Calu3 (cell line): ENCODE results near the gene BCL7A. TPM values are rescaled to one million over a fixed set of nuclear protein-coding genes. Genes with fewer than 3 reads are reported as not detected.

ENCODE experiments used
- BruUV-seq: library from RNA; stranded (reverse); fragments of 400-500 nt; replicated peaks from 2 replicates; lab custom pipeline; 2021; lab: Mats Ljungman, UMichigan
- CTCF ChIA-PET: fragments of 300-600 bp; sonication (Branson Sonifier 250); formaldehyde crosslinking; loops from one replicate; lab custom pipeline; 2022; ENCODE audit warnings: antibody characterized with exemption; lab: Charles Lee
- DNase-seq: peaks from one replicate; pipeline ENCODE4 v3.0.0; 2022
- H3K27ac Mint-ChIP-seq: one replicate; pipeline ENCODE4 v1.8.0; 2022; ENCODE audit warnings: mixed read lengths; ENCODE audit not compliant: unreplicated experiment
- H3K27me3 Mint-ChIP-seq: one replicate; pipeline ENCODE4 v1.8.0; 2022; ENCODE audit warnings: mixed read lengths; ENCODE audit not compliant: unreplicated experiment
- H3K36me3 Mint-ChIP-seq: one replicate; pipeline ENCODE4 v1.8.0; 2022; ENCODE audit warnings: mild to moderate bottlenecking, moderate library complexity, mixed read lengths; ENCODE audit not compliant: insufficient read depth, unreplicated experiment
- H3K4me1 Mint-ChIP-seq: one replicate; pipeline ENCODE4 v1.8.0; 2022; ENCODE audit warnings: mild to moderate bottlenecking, low read depth, mixed read lengths; ENCODE audit not compliant: unreplicated experiment
- H3K4me3 Mint-ChIP-seq: one replicate; pipeline ENCODE4 v1.8.0; 2022; ENCODE audit warnings: mild to moderate bottlenecking, low read depth, moderate library complexity, mixed read lengths; ENCODE audit not compliant: unreplicated experiment
- H3K9me3 Mint-ChIP-seq: one replicate; pipeline ENCODE4 v1.8.0; 2022; ENCODE audit warnings: low read depth, mixed read lengths; ENCODE audit not compliant: unreplicated experiment
- intact Hi-C: fragments of 100-400 bp; cut with micrococcal nuclease; formaldehyde crosslinking; loops from one replicate; pipeline ENCODE4 v1.10.0; 2022; ENCODE audit not compliant: unreplicated experiment
- total RNA-seq: library from RNA; stranded (reverse); gene quantifications from 2 replicates; pipeline ENCODE4 v1.2.3, GENCODE V29; 2022
- TF ChIP-seq, protein P1 (sequence below): fragments of 200-600 bp; IDR thresholded peaks from one replicate; pipeline ENCODE4 v1.8.0; 2022; ENCODE audit warnings: antibody characterized with exemption; ENCODE audit not compliant: unreplicated experiment

The BCL7A gene
- total RNA-seq, 1 experiment from 2014 or later, result 21.0 TPM

DNA sequence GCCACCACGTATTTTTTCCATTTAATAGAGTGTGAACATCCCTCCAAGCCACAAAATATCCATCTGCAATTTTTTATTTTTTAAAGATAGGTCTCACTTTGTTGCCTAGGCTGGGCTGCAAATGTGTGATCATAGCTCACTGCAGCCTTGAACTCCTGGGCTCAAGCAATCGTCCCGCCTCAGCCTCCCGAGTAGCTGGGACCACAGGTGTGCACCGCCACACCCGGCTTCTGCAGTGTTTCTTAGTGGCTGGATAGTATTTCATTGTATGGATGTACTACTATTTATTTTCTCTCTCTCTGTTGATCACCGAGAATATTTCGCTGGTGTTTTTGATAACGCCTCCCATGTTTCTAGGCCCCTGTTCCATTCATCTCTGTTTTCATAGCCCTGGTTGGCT lies 74.3 kb downstream of the BCL7A start:
- no TSS peak for BruUV-seq
- H3K4me3 Mint-ChIP-seq, result no peak overlapping the region
- CTCF ChIA-PET, result interaction anchor here (0.8 to 1.5 kb wide), 3 partner anchors 14 to 33 kb away, joined by 3 to 4 read pairs (median 3); no protein-coding TSS in a partner anchor
- DNase-seq, result no peak
- peaks cover 50% of the 10 kb centered on the region for H3K4me1 Mint-ChIP-seq
- peaks cover 11% of the 10 kb centered on the region for H3K36me3 Mint-ChIP-seq
- H3K27ac Mint-ChIP-seq, result peak overlapping the region; percentile 46
- H3K27me3 Mint-ChIP-seq, result no peaks in the 10 kb centered on the region
- TF ChIP-seq, protein P1, sequence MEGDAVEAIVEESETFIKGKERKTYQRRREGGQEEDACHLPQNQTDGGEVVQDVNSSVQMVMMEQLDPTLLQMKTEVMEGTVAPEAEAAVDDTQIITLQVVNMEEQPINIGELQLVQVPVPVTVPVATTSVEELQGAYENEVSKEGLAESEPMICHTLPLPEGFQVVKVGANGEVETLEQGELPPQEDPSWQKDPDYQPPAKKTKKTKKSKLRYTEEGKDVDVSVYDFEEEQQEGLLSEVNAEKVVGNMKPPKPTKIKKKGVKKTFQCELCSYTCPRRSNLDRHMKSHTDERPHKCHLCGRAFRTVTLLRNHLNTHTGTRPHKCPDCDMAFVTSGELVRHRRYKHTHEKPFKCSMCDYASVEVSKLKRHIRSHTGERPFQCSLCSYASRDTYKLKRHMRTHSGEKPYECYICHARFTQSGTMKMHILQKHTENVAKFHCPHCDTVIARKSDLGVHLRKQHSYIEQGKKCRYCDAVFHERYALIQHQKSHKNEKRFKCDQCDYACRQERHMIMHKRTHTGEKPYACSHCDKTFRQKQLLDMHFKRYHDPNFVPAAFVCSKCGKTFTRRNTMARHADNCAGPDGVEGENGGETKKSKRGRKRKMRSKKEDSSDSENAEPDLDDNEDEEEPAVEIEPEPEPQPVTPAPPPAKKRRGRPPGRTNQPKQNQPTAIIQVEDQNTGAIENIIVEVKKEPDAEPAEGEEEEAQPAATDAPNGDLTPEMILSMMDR, result no peak
- intact Hi-C loops, result no loop called here
- no peaks in the 10 kb centered on the region for H3K9me3 Mint-ChIP-seq

DNA sequence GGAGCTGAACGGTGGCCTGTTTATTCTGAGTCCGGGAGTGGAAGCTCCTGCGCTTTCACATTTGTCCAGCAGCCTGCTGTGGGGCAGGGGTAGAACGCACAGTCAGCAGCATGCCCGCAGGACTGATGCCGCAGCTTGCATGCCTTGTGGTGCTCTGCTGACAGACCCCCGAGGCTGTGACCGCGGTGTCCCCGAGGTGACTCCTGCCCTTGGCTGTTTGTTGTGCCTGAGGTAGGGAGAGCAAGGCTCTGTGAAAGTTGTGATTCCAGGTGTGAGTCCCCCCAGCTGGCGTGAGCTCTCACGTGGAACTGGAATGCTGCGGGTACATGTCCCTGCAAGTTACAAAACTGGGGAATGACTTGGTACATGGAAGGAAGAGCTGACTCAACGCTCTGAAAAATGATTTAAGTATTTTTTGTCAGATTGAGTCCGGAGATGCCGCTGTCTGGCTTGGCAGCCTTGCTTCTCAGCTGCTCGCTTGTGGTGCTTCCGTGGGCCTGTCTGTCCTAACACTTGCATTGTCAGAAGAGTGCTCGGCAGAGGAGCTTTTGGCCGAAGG lies 75.0 kb downstream of the BCL7A start:
- peaks cover 51% of the 10 kb centered on the region for H3K4me1 Mint-ChIP-seq
- intact Hi-C loops, result no loop called here
- CTCF ChIA-PET, result interaction anchor here (1.0 to 4.0 kb wide), 6 partner anchors 8 to 34 kb away, joined by 3 to 30 read pairs (median 8); no protein-coding TSS in a partner anchor
- BruUV-seq, result no TSS peak
- no peak for DNase-seq
- no peaks in the 10 kb centered on the region for H3K9me3 Mint-ChIP-seq
- no peaks in the 10 kb centered on the region for H3K27me3 Mint-ChIP-seq
- no peak overlapping the region for H3K4me3 Mint-ChIP-seq
- TF ChIP-seq, protein P1, result no peak
- peaks cover 11% of the 10 kb centered on the region for H3K36me3 Mint-ChIP-seq
- peak overlapping the region; percentile 46 for H3K27ac Mint-ChIP-seq

DNA sequence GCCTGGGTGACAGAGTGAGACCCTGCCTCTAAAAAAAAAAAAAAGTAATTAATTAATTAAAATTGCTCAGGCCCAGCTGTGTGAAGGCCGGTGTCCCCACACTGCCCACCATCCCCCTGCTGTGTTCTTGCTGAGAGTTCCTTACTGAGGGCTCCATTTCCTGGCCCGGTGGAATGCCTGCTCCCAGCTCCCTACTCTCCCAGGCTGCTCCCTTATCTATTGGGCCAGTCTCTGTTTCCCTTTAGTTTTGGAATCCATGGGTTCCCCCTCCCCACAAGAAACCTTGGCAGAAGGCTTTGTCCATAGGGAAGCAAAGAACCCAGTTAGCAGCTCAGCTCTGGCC lies 75.9 kb downstream of the BCL7A start:
- Mint-ChIP-seq H3K9me3 (no peaks in the 10 kb centered on the region), H3K27ac (peak overlapping the region; percentile 77), H3K27me3 (no peaks in the 10 kb centered on the region), H3K4me3 (peak overlapping the region; percentile 48), H3K36me3 (peaks cover 11% of the 10 kb centered on the region), H3K4me1 (peaks cover 51% of the 10 kb centered on the region)
- CTCF ChIA-PET, result interaction anchor here (0.8 to 4.0 kb wide), 12 partner anchors 9 to 106 kb away, joined by 3 to 30 read pairs (median 5); partner anchors contain the start of gene B3GNT4
- intact Hi-C loops, result no loop called here
- TF ChIP-seq, protein P1, result no peak
- no peak for DNase-seq
- BruUV-seq, result no TSS peak

DNA sequence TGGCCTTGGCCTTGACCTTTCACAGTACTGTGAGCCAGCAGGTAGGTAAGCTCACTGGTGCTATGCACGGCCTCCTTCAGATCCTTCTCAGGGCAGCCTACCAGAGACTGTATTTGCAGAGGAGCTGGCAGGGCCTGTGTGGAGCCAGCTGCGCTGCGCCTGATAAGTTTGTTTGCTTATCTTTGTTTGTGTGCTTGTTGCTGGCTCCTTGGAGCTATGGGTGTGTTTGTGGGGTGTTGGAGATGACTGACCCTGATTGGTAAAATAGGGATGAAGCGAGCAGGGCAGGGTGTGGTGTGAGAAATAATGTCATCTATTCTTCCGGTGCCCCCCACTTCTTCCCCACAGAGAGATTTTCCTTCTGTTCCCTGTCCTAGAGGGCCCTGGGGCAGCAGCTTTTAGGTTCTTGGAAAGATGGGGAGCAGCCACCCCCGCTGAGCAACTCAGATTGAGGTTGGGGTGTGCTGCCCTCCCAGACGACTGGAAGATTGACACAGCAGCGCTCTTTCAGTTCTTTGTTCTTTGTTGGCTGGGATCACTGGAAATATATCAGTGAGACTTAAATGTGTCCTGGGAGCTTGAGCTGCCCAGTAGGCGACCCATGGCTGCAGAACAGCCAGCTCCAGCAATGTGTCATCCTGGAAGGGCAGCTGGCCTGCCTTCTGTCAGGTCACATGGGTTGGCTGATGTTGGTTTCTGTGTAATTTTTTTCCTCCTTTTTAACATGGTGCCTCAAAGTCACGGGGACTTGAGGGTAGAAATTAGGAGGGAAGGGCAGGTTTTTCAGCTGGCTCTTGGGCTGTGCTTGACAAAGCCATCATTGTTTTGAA lies 76.5 kb downstream of the BCL7A start:
- TF ChIP-seq, protein P1, result no peak
- Mint-ChIP-seq H3K27me3 (no peaks in the 10 kb centered on the region), H3K36me3 (peaks cover 11% of the 10 kb centered on the region), H3K4me3 (peak overlapping the region; percentile 48), H3K4me1 (peaks cover 51% of the 10 kb centered on the region), H3K27ac (peak overlapping the region; percentile 77), H3K9me3 (no peaks in the 10 kb centered on the region)
- no TSS peak for BruUV-seq
- intact Hi-C loops, result loop anchor here (1.0 to 2.0 kb wide), 2 partner anchors 13 to 17 kb away; no protein-coding TSS in a partner anchor
- CTCF ChIA-PET, result interaction anchor here (0.7 to 4.0 kb wide), 15 partner anchors 9 to 105 kb away, joined by 3 to 30 read pairs (median 5); partner anchors contain the start of genes B3GNT4 and MLXIP
- DNase-seq, result peak; percentile 71
